Upper lobe of left lung (tissue), 4 donors: ENCODE data around the gene ZSCAN5C.

Experiments used
- CTCF ChIP-seq, 6 experiments: fragments of 450-650 bp in 4 of 6; fragments of 200-600 bp in 2 of 6; sonication (generic) in 2 of 6; IDR thresholded peaks; one replicate each; pipeline ENCODE4 v1.5.1; 2016 to 2019; ENCODE audit warnings: antibody characterized with exemption in 6 of 6
- EP300 ChIP-seq, 4 donors: sonication (generic); formaldehyde crosslinking; IDR thresholded peaks; one replicate each; pipeline ENCODE4 v1.5.1; 2017; ENCODE audit warnings: antibody characterized with exemption in 4 of 4, control low read depth in 2 of 4
- POLR2AphosphoS5 ChIP-seq, 2 donors: sonication (generic); formaldehyde crosslinking; IDR thresholded peaks; one replicate each; pipeline ENCODE4 v1.5.1; 2017; ENCODE audit warnings: antibody characterized with exemption in 2 of 2

GRCh38 chr19:56189785-56190184, 12.3 kb upstream of the ZSCAN5C start:
- TF ChIP-seq CTCF (IDR thresholded peaks at IDR 0.05), result no peak
- TF ChIP-seq EP300 (IDR thresholded peaks at IDR 0.05), result no peak
- TF ChIP-seq POLR2AphosphoS5 (IDR thresholded peaks at IDR 0.05), result no peak
